ENCODE results near the gene NUP133. TPM values are rescaled to one million over a fixed set of nuclear protein-coding genes. Genes with fewer than 3 reads are reported as not detected.

The NUP133 gene
- total RNA-seq, 1 experiment from 2014 or later = 65.2 TPM

DNA sequence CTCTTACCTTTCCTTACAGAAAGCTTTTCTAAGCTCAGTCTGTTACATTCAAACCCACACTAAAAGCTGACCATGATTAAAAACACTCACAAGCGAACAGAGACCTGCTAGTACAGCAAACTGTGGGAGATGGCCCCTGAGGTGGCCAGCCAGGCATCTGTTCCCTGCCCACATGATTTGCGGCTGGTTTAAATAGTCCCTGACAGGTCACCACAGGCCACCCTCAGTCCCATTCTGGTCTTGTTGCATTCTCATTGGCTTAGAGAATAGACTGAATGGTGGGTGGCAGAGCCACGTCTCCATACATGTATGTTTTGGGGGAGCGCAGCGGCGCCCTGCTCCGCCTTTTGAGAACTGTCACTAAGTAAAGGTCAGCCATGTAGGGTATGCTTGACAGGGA lies 71.9 kb downstream of the NUP133 start:
- Mint-ChIP-seq H3K9me3 (ENCODE audit: unreplicated experiment) (no peaks in the 10 kb centered on the region), H3K4me1 (ENCODE audit: insufficient read depth, unreplicated experiment) (no peaks in the 10 kb centered on the region), H3K4me3 (ENCODE audit: unreplicated experiment) (no peak overlapping the region), H3K36me3 (ENCODE audit: insufficient read depth, unreplicated experiment) (peaks cover 33% of the 10 kb centered on the region), H3K27ac (ENCODE audit: low read depth, unreplicated experiment) (no peak overlapping the region), H3K27me3 (ENCODE audit: insufficient read depth, unreplicated experiment) (peaks cover 16% of the 10 kb centered on the region)
- intact Hi-C loops (cut with micrococcal nuclease) = no loop called here
- no peak for TF ChIP-seq CTCF (IDR thresholded peaks at IDR 0.05; ENCODE audit: unreplicated experiment)
- ChIA-PET CTCF (interaction anchor here (1.0 to 1.9 kb wide), 3 partner anchors 15 to 772 kb away, joined by 3 to 5 read pairs (median 5); no protein-coding TSS in a partner anchor), POLR2A (interaction anchor here (0.8 to 1.0 kb wide), 2 partner anchors 40 to 387 kb away, joined by 3 to 6 read pairs; no protein-coding TSS in a partner anchor)
- no TSS peak for BruUV-seq (replicated peaks)
- no peak for DNase-seq (ENCODE audit: unreplicated experiment)

- H3K4me3 Mint-ChIP-seq (ENCODE audit: unreplicated experiment) = no peak overlapping the region
- POLR2A ChIA-PET = no interaction called here
These were observed 73.5 kb downstream of the NUP133 start for GRCh38 chr1:229434641-229435051.

DNA sequence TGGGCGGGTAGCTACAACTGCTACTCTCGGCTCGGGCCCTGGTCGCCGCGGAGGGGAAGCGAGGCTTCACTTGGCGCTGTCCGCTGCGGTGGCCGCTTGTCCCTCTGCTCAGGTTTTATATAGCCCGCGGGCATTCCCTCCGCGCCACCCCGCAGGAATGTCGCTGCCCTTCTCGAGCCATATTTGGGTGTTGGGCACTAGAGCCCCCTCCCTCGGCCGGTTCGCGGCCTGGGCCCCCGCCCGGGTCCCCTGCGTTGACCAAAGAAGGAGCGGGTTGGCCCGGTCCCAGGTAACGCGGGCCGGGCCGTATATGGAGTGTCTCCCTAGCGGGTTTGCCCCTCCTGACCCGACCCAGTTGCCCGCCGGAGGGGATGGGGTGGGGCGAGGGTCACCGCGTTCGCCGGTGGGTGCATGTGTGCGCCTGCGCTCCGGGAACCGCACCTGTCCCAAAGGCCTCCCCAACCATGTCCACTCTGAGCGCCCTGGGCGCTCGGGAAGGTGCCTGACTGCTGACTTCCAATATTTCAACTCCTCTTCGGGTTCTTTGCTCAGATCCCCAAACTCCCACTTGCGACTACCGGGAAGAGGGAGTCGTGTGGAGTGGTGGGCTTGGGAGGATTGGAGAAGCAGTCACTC lies 74.0 kb downstream of the NUP133 start, which contains the start of gene ACTA1:
Gene ACTA1 (minus strand): TSS at position 90 of the 636 bp plus-strand sequence. CDS start 979 bp downstream, outside the sequence.
- ChIA-PET CTCF (no interaction called here), POLR2A (no interaction called here)
- H3K27ac Mint-ChIP-seq (ENCODE audit: low read depth, unreplicated experiment) = no peak within 1 kb of the TSS
- H3K9me3 Mint-ChIP-seq (ENCODE audit: unreplicated experiment) = no peaks in the 10 kb centered on the region
- no TSS peak for BruUV-seq (replicated peaks)
- DNase-seq (ENCODE audit: unreplicated experiment) = no peak
- no peaks in the 10 kb centered on the region for H3K4me1 Mint-ChIP-seq (ENCODE audit: insufficient read depth, unreplicated experiment)
- peaks cover 24% of the 10 kb centered on the region for H3K27me3 Mint-ChIP-seq (ENCODE audit: insufficient read depth, unreplicated experiment)
- TF ChIP-seq CTCF (IDR thresholded peaks at IDR 0.05; ENCODE audit: unreplicated experiment) = no peak
- intact Hi-C loops (cut with micrococcal nuclease) = no loop called here
- H3K4me3 Mint-ChIP-seq (ENCODE audit: unreplicated experiment) = no peak within 1 kb of the TSS
- peaks cover 12% of the 10 kb centered on the region for H3K36me3 Mint-ChIP-seq (ENCODE audit: insufficient read depth, unreplicated experiment)

More at GRCh38 chr1:229434641-229435051, 73.5 kb downstream of the NUP133 start:
- H3K27me3 Mint-ChIP-seq (ENCODE audit: insufficient read depth, unreplicated experiment) = peaks cover 24% of the 10 kb centered on the region
- intact Hi-C loops (cut with micrococcal nuclease) = no loop called here
- no peaks in the 10 kb centered on the region for H3K4me1 Mint-ChIP-seq (ENCODE audit: insufficient read depth, unreplicated experiment)
- no peak for TF ChIP-seq CTCF (IDR thresholded peaks at IDR 0.05; ENCODE audit: unreplicated experiment)
- peaks cover 17% of the 10 kb centered on the region for H3K36me3 Mint-ChIP-seq (ENCODE audit: insufficient read depth, unreplicated experiment)
- CTCF ChIA-PET = interaction anchor here (0.7 to 1.9 kb wide), 2 partner anchors 11 to 47 kb away, joined by 3 to 5 read pairs; no protein-coding TSS in a partner anchor
- H3K9me3 Mint-ChIP-seq (ENCODE audit: unreplicated experiment) = no peaks in the 10 kb centered on the region
- H3K27ac Mint-ChIP-seq (ENCODE audit: low read depth, unreplicated experiment) = no peak overlapping the region
- no peak for DNase-seq (ENCODE audit: unreplicated experiment)
- no TSS peak for BruUV-seq (replicated peaks)

DNA sequence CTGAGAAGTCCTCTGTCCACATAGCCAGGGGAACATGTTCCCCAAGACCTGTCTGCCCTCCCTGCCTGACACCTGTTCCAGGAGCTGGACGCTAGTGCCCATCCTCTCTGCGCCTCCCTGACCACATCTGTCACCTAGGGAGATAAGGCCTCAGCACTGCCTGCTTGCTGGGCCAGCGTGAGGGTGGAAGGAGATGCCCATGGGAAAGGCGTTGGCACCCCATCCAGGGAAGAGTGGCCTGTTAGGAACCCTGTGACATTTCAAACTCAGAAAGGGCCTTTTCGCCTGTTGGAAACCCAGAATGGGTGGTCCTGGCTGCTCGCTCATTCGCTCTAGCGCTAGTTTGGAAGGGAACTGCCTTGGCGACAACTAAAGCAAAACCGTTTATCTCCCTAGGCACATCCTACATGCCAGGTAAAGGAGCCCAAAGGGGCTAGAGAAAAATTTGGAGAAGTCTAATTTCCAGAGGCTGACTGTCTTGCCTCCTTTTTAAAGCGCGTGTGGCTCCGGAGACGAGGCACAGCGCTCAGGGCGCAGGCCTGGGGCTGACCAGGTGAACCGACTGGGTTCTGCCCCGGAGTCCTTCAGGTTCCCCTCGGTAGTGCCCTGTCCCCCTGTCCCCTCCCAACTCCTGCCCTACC lies 74.7 kb downstream of the NUP133 start:
- BruUV-seq (replicated peaks) = no TSS peak
- Mint-ChIP-seq H3K9me3 (ENCODE audit: unreplicated experiment) (no peaks in the 10 kb centered on the region), H3K4me3 (ENCODE audit: unreplicated experiment) (no peak overlapping the region), H3K27ac (ENCODE audit: low read depth, unreplicated experiment) (no peak overlapping the region), H3K36me3 (ENCODE audit: insufficient read depth, unreplicated experiment) (peaks cover 6% of the 10 kb centered on the region), H3K4me1 (ENCODE audit: insufficient read depth, unreplicated experiment) (no peaks in the 10 kb centered on the region), H3K27me3 (ENCODE audit: insufficient read depth, unreplicated experiment) (peaks cover 24% of the 10 kb centered on the region)
- POLR2A ChIA-PET = no interaction called here
- CTCF ChIA-PET = interaction anchor here (0.6 kb wide), 1 partner anchor 26 kb away, joined by 3 read pairs; no protein-coding TSS in a partner anchor
- DNase-seq (ENCODE audit: unreplicated experiment) = no peak
- intact Hi-C loops (cut with micrococcal nuclease) = no loop called here
- TF ChIP-seq CTCF (IDR thresholded peaks at IDR 0.05; ENCODE audit: unreplicated experiment) = no peak
